Measurements from ENCODE around the gene NPIPA3. TPM values are rescaled to one million over a fixed set of nuclear protein-coding genes. Genes with fewer than 3 reads are reported as not detected.
"Not testable (repeated sequence)": the region's sequence is repeated elsewhere in the genome, so short reads cannot be mapped to it uniquely, and the experiment has no call there.

NPIPA3 gene
- total RNA-seq = 1 to 10 TPM in 2 of 4 donors, under 1 TPM in 1, not detected in 1; 0.87 to 2.3 (median 1.2) TPM

DNA sequence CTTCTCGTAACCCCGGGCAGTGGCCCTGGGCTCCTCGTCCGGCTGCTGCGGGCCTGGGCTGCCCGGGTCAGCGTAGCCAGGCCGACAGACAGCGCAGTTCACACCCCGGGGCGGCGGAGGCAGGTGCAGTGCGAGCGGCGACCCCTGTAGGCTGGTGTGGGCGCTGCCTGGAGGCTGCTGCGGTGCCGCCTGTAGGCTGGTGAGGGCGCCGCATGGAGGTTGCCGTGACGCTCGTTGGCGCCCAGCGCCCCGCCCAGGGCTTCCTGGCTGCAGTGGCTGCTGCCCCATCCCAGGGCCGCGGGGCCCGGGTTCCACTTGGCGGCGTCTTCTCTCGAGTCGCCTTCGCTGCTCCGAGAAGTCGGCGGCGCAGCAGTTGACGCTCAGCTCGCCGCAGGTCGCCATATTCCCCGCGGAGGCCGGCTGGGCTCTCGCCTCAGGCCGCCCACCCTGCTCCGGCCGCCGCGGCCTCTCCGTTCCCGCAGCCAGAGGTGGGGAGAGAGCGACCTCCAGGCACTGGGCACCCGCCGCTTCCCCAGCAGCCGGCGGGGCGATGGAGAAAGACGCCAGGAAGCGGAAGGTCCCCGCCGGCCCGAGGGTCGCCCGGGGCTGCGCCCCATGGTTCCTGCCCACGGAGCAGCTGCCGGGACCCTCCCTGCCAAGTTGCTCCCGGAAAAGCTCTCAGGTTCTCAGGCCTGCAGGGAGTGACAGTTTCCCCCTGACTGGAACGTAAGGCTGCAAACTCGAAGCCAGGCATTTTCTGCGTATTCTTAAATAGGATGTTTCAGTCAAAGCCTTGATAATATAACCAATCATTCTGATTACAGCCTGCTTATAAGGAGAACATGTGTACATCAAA lies at the start of gene NPIPA3:
Gene NPIPA3, plus strand, starts transcription at position 256 of the 856 bp plus-strand sequence. CDS start 5,533 bp downstream, outside the sequence.
- H3K27ac ChIP-seq; H3K9me3 ChIP-seq; H3K4me1 ChIP-seq; DNase-seq (ENCODE audit: low spot score in 2 of 2); H3K36me3 ChIP-seq; H3K27me3 ChIP-seq; H3K4me3 ChIP-seq: not testable (repeated sequence)
- no CpG with 5 or more reads among the region's 73 CpGs for WGBS, 2 donors

DNA sequence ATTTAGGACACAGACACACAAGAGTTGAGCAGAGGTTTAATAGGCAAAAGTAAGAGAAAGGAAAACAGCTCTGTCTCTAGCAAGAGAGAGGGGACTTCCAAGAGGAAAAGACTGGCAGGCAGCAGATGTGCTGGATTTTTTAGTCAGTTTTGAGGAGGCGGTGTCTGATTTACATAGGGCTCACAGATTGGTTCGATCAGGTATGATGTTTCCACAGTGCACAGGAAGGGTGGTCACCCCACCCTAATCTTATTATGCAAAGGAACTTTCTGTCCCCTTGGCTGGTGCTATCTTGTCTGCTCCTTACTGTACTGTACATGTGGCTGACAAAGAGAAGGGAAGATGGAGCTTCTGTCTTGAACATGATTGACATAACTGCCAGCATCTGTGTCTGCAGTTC lies 45.1 kb upstream of the NPIPA3 start:
- TF ChIP-seq EP300 (IDR thresholded peaks at IDR 0.05) (no peak), POLR2A (IDR thresholded peaks at IDR 0.05) (no peak)
- TF ChIP-seq, protein P1, sequence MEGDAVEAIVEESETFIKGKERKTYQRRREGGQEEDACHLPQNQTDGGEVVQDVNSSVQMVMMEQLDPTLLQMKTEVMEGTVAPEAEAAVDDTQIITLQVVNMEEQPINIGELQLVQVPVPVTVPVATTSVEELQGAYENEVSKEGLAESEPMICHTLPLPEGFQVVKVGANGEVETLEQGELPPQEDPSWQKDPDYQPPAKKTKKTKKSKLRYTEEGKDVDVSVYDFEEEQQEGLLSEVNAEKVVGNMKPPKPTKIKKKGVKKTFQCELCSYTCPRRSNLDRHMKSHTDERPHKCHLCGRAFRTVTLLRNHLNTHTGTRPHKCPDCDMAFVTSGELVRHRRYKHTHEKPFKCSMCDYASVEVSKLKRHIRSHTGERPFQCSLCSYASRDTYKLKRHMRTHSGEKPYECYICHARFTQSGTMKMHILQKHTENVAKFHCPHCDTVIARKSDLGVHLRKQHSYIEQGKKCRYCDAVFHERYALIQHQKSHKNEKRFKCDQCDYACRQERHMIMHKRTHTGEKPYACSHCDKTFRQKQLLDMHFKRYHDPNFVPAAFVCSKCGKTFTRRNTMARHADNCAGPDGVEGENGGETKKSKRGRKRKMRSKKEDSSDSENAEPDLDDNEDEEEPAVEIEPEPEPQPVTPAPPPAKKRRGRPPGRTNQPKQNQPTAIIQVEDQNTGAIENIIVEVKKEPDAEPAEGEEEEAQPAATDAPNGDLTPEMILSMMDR (IDR thresholded peaks at IDR 0.05) = no peak
- peaks cover 6 to 95% (median 21%) of the 10 kb centered on the region in 3 donors for H3K36me3 ChIP-seq
- no peak for DNase-seq (ENCODE audit: low spot score in 2 of 2)
- H3K4me3 ChIP-seq = no peak overlapping the region
- no peaks in the 10 kb centered on the region for H3K4me1 ChIP-seq
- H3K9me3 ChIP-seq = no peaks in the 10 kb centered on the region
- WGBS, 2 donors = 89 to 92% methylated on average over 2 of the region's 2 CpGs
- no peak overlapping the region for H3K27ac ChIP-seq
- H3K27me3 ChIP-seq = no peaks in the 10 kb centered on the region

DNA sequence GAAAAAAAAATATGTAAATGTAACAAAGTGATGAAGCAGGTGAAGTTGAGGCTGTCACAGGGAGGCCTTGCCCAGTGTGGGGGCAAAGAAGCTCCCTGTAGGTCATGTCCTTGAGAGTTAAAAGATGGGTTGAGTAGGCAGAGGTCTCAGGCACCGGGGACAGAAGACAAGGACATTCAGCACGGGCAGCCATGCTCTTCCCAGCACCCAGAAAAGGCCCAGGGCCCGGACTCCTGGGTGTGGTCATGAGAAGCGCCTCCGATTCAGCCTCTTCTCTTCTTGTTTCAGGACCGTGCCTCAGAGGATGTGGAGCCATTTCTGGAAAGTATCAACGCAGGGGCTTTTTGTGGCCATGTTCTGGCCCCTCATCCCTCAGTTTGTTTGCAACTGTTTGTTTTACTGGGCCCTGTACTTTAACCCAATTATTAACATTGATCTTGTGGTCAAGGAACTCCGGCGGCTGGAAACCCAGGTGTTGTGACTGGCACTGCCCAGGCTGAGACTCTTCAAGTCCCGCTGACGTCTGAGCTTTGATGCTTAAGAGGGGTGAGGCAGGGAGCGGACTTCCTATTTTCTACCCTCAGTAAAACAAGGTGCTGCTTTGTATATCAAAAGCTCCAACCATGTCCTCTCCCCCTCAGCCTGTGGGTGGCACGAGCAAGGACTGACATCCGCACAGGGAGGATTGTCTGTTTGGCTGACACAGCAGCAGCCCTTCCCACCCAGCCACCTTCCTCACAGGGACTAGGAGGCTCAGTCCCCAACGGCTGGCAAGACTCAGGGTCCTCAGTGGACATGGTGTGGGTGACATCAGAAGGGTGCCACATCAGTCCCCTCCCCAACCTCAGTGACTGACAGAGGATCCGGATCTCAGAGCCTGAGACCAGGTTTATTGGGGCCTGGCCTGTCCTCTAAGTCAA lies 35.6 kb upstream of the NPIPA3 start:
- WGBS, 2 donors = 81 to 84% methylated on average over 14 to 15 of the region's 16 CpGs
- Histone ChIP-seq H3K4me3 (no peak overlapping the region), H3K27ac (no peak overlapping the region), H3K36me3 (peaks cover 0 to 81% (median under 1%) of the 10 kb centered on the region in 3 donors), H3K9me3 (no peaks in the 10 kb centered on the region), H3K4me1 (no peaks in the 10 kb centered on the region), H3K27me3 (no peaks in the 10 kb centered on the region)
- TF ChIP-seq, protein P1 (IDR thresholded peaks at IDR 0.05) = no peak
- no peak for DNase-seq (ENCODE audit: low spot score in 2 of 2)

DNA sequence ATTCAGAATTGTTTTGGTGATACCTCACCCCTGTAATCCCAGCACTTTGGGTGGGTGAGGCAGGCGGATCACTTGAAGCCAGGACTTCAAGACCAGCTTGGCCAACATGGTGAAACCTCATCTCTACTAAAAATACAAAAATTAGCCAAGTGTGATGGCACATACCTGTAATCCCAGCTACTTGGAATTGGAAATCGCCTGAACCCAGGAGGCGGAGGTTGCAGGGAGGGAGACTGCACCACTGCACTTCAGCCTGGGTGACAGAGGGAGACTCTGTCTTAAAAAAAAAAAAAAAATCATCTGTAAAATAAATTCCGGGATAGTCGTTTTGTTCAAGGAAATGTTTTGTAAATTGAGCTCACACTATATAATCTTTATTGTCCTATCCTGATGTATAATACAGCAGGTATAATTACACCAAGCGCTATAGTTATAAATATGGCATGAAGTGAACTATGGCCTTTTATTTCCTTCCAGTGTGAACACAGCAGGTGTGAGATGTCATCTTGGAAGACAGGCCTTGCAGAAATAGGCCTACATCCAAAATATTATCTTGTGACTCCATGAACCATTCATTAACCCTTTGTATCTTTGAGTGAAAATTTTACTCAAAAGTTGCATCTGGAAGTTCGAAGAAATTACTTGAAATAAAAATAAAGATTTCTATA lies 34.5 kb upstream of the NPIPA3 start:
- no peak for DNase-seq (ENCODE audit: low spot score in 2 of 2)
- Histone ChIP-seq H3K4me3 (no peak overlapping the region), H3K27me3 (no peaks in the 10 kb centered on the region), H3K27ac (no peak overlapping the region), H3K9me3 (no peaks in the 10 kb centered on the region), H3K4me1 (no peaks in the 10 kb centered on the region), H3K36me3 (peaks cover 0 to 70% (median 0%) of the 10 kb centered on the region in 3 donors)
- TF ChIP-seq, protein P1 (IDR thresholded peaks at IDR 0.05) = no peak
- TF ChIP-seq EP300 (IDR thresholded peaks at IDR 0.05) = no peak
- 82 to 86% methylated on average over 7 of the region's 7 CpGs for WGBS, 2 donors

DNA sequence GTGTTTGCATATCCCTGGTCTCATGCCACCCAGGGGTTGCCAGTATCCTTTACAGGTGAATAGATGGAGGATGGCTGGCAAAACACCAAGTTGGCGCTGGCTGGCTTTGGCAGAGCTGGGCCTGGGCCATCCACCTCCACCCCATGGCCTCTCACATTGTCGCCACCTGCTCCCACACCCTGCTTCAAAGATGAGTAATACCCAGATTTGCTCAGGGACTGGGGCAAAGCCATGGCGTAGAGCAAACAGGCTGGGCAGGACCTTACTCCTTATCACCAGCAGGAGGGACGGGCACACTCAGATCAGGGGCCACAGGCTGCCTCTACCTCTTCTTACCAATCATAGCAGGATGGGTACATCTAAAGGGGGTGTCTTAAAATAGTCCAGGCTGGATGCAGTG lies 33.4 kb upstream of the NPIPA3 start:
- H3K9me3 ChIP-seq = no peaks in the 10 kb centered on the region
- H3K4me1 ChIP-seq = no peaks in the 10 kb centered on the region
- 97 to 98% methylated on average over 4 of the region's 4 CpGs for WGBS, 2 donors
- TF ChIP-seq POLR2A (IDR thresholded peaks at IDR 0.05) = no peak
- no peak for TF ChIP-seq EP300 (IDR thresholded peaks at IDR 0.05)
- TF ChIP-seq, protein P1 (IDR thresholded peaks at IDR 0.05) = no peak
- no peaks in the 10 kb centered on the region for H3K27me3 ChIP-seq
- no peak overlapping the region for H3K4me3 ChIP-seq
- peaks cover 0 to 59% (median 0%) of the 10 kb centered on the region in 3 donors for H3K36me3 ChIP-seq
- no peak overlapping the region for H3K27ac ChIP-seq
- no peak for DNase-seq (ENCODE audit: low spot score in 2 of 2)
